ENCODE data around the gene OR51S1.
"Not testable (repeated sequence)": the region's sequence is repeated elsewhere in the genome, so short reads cannot be mapped to it uniquely, and the experiment has no call there.

Gene OR51S1

GRCh38 chr11:4848908-4849532 is at the start of gene OR51S1:
TSS of gene OR51S1 (minus strand) at chr11:4849208. CDS start at chr11:4849208, 0 bp downstream.
- no peak for DNase-seq

- DNase-seq: no peak
Measured at GRCh38 chr11:4891996-4892640, 43.1 kb upstream of the OR51S1 start.

GRCh38 chr11:4890279-4890678 is 41.3 kb upstream of the OR51S1 start:
- no peak for DNase-seq

- DNase-seq: no peak
Measured at GRCh38 chr11:4887591-4887990, 38.6 kb upstream of the OR51S1 start.

GRCh38 chr11:4886186-4886585 is 37.2 kb upstream of the OR51S1 start:
- DNase-seq: no peak

- DNase-seq: no peak
Measured at GRCh38 chr11:4884361-4884760, 35.4 kb upstream of the OR51S1 start.

GRCh38 chr11:4882543-4882942 is 33.5 kb upstream of the OR51S1 start:
- no peak for DNase-seq

- DNase-seq: no peak
Measured at GRCh38 chr11:4881860-4882500, 33.0 kb upstream of the OR51S1 start, which contains the start of gene OR51T1. TSS of gene OR51T1 (plus strand) at chr11:4881900. CDS start at chr11:4881900, 0 bp downstream.

GRCh38 chr11:4881188-4881587 is 32.2 kb upstream of the OR51S1 start:
- DNase-seq: no peak

GRCh38 chr11:4865855-4866254 is 16.8 kb upstream of the OR51S1 start:
- DNase-seq: no peak

GRCh38 chr11:4863876-4864275 is 14.9 kb upstream of the OR51S1 start:
- DNase-seq: no peak

GRCh38 chr11:4862447-4863236 is 13.6 kb upstream of the OR51S1 start:
- DNase-seq: no peak

GRCh38 chr11:4854286-4854685 is 5.3 kb upstream of the OR51S1 start:
- not testable (repeated sequence) for DNase-seq

GRCh38 chr11:4851033-4851432 is 2.0 kb upstream of the OR51S1 start:
- no peak for DNase-seq

GRCh38 chr11:4839851-4840549 is 9.0 kb downstream of the OR51S1 start:
- DNase-seq: no peak

- DNase-seq: no peak
Measured at GRCh38 chr11:4830909-4831308, 18.1 kb downstream of the OR51S1 start.

GRCh38 chr11:4830346-4830745 is 18.7 kb downstream of the OR51S1 start:
- no peak for DNase-seq

GRCh38 chr11:4826425-4826824 is 22.6 kb downstream of the OR51S1 start:
- DNase-seq: no peak

- DNase-seq: no peak
Measured at GRCh38 chr11:4825132-4825531, 23.9 kb downstream of the OR51S1 start.

- DNase-seq: no peak
Measured at GRCh38 chr11:4821021-4821420, 28.0 kb downstream of the OR51S1 start, which contains the start of gene OR51F2. TSS of gene OR51F2 (plus strand) at chr11:4821321. CDS start at chr11:4821422, 101 bp downstream.

GRCh38 chr11:4809246-4809645 is 39.8 kb downstream of the OR51S1 start:
- no peak for DNase-seq

GRCh38 chr11:4808476-4808875 is 40.5 kb downstream of the OR51S1 start:
- no peak for DNase-seq

- no peak for DNase-seq
Measured at GRCh38 chr11:4804280-4804679, 44.7 kb downstream of the OR51S1 start, which contains the start of gene OR52R1. TSS of gene OR52R1 (minus strand) at chr11:4804380. CDS start at chr11:4804380, 0 bp downstream.
